ENCODE measurements around the gene MICALL2. TPM values are rescaled to one million over a fixed set of nuclear protein-coding genes. Genes with fewer than 3 reads are reported as not detected.

Gene MICALL2
- 14.6 and 17.2 TPM in 2 replicates for total RNA-seq

GRCh38 chr7:1458683-1459511 is at the start of gene MICALL2:
Gene MICALL2 (minus strand): TSS chr7:1459470. CDS start chr7:1459326, 144 bp downstream.

GRCh38 chr7:1503816-1504775 is 44.8 kb upstream of the MICALL2 start, which contains the start of gene INTS1:
Gene INTS1 (minus strand): TSS chr7:1504389. CDS start chr7:1503960, 429 bp downstream.

Other genes with a start within 250 kb of the MICALL2 start
- gene UNCX, start 226.6 kb downstream of the MICALL2 start, total RNA-seq = not detected in 2 replicates
- gene INTS1, start 44.9 kb upstream of the MICALL2 start, total RNA-seq = 86.1 and 103 TPM in 2 replicates
- 7.7 and 8.6 TPM in 2 replicates for gene MAFK, start 71.2 kb upstream of the MICALL2 start, total RNA-seq
- under 0.01 TPM in 1 of 2 replicates, not detected in the other for gene TMEM184A, start 96.7 kb upstream of the MICALL2 start, total RNA-seq
- gene PSMG3, start 110.6 kb upstream of the MICALL2 start, total RNA-seq = 52.5 and 61.7 TPM in 2 replicates
- gene ELFN1, start 210.8 kb upstream of the MICALL2 start, total RNA-seq = 0.59 and 0.67 TPM in 2 replicates